Tibial artery (tissue), 4 donors: ENCODE measurements around the gene MLLT10.
A peak's percentile ranks its signal among the peaks of the same experiment; 100 is the strongest.

ENCODE experiments used
- DNase-seq, 2 donors: peaks; one replicate each; pipeline ENCODE4 v3.0.0-alpha.2; 2019
- H3K27ac ChIP-seq, 2 donors: fragments of 200-600 bp; sonication (generic) in 1 of 2; 1 replicate in 1 of 2; 2 replicates in 1 of 2; pipeline ENCODE4 v1.5.1; 2018 to 2019; ENCODE audit warnings: mild to moderate bottlenecking in 1 of 2
- H3K27me3 ChIP-seq, 2 donors: fragments of 200-600 bp; sonication (generic) in 1 of 2; one replicate each; pipeline versions ENCODE4 v1.5.1 to v1.6.0; 2016 to 2019
- H3K36me3 ChIP-seq, 3 donors: fragments of 200-600 bp; sonication (generic) in 2 of 3; one replicate each; pipeline ENCODE4 v1.5.1; 2016 to 2019; ENCODE audit warnings: mild to moderate bottlenecking in 2 of 3
- H3K4me1 ChIP-seq, 4 donors: fragments of 200-600 bp; sonication (generic) in 2 of 4; 1 replicate in 3 of 4; 2 replicates in 1 of 4; pipeline ENCODE4 v1.5.1; 2016 to 2019
- H3K4me3 ChIP-seq, 2 donors: fragments of 200-600 bp; sonication (generic) in 1 of 2; 1 replicate in 1 of 2; 2 replicates in 1 of 2; pipeline ENCODE4 v1.5.1; 2018 to 2019; ENCODE audit warnings: mild to moderate bottlenecking in 2 of 2
- H3K9me3 ChIP-seq, 3 donors: fragments of 200-600 bp; sonication (generic) in 1 of 3; one replicate each; pipeline ENCODE4 v1.5.1; 2016 to 2019
- intact Hi-C: fragments of 100-400 bp; cut with DNase I; formaldehyde crosslinking; loops from one replicate; pipeline ENCODE4 v1.15.0; 2023; ENCODE audit warnings: low total_unique reads
- TF ChIP-seq, protein P1 (sequence below), 2 experiments: fragments of 200-600 bp in 1 of 2; fragments of 450-650 bp in 1 of 2; IDR thresholded peaks; one replicate each; pipeline ENCODE4 v1.5.1; 2017 to 2019; ENCODE audit warnings: antibody characterized with exemption in 2 of 2, mild to moderate bottlenecking in 1 of 2, moderate library complexity in 1 of 2

MLLT10 gene

DNA sequence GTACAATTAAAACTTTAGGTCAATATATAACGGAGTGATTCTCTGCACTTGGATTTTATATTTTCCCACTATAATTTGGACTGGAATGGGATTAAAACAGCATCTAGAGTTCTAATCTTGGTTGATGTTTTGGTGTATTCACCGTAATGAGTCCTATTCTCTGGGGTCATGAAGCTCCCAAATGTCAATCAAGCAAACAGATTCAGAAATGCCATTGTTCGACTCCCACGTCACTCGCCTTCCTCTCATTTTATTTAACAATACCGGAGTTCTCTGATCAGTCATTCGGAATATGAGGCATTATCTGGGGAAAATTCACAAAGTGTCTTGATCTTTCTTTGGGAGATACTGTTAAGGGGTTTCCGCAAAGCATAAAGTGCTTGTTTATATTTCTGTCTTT, 35.0 kb upstream of the MLLT10 start:
- no peak overlapping the region for H3K27ac ChIP-seq
- intact Hi-C loops = loop anchor here (10.0 kb wide), 3 partner anchors 204 to 1496 kb away; partner anchors contain the start of gene DNAJC1
- H3K27me3 ChIP-seq = peaks cover 0 to 37% of the 10 kb centered on the region in 2 donors
- H3K9me3 ChIP-seq = no peaks in the 10 kb centered on the region
- TF ChIP-seq, protein P1, sequence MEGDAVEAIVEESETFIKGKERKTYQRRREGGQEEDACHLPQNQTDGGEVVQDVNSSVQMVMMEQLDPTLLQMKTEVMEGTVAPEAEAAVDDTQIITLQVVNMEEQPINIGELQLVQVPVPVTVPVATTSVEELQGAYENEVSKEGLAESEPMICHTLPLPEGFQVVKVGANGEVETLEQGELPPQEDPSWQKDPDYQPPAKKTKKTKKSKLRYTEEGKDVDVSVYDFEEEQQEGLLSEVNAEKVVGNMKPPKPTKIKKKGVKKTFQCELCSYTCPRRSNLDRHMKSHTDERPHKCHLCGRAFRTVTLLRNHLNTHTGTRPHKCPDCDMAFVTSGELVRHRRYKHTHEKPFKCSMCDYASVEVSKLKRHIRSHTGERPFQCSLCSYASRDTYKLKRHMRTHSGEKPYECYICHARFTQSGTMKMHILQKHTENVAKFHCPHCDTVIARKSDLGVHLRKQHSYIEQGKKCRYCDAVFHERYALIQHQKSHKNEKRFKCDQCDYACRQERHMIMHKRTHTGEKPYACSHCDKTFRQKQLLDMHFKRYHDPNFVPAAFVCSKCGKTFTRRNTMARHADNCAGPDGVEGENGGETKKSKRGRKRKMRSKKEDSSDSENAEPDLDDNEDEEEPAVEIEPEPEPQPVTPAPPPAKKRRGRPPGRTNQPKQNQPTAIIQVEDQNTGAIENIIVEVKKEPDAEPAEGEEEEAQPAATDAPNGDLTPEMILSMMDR (IDR thresholded peaks at IDR 0.05) = no peak
- H3K4me3 ChIP-seq = no peak overlapping the region
- no peak for DNase-seq
- H3K4me1 ChIP-seq = peaks cover 0 to 35% (median 31%) of the 10 kb centered on the region in 4 donors
- no peaks in the 10 kb centered on the region for H3K36me3 ChIP-seq

GRCh38 chr10:21499701-21500577, 34.1 kb upstream of the MLLT10 start:
- peaks cover 0 to 28% of the 10 kb centered on the region in 2 donors for H3K27me3 ChIP-seq
- peaks cover 0 to 26% (median 21%) of the 10 kb centered on the region in 4 donors for H3K4me1 ChIP-seq
- no peaks in the 10 kb centered on the region for H3K9me3 ChIP-seq
- no peaks in the 10 kb centered on the region for H3K36me3 ChIP-seq
- intact Hi-C loops = loop anchor here (10.0 kb wide), 3 partner anchors 205 to 1495 kb away; partner anchors contain the start of gene DNAJC1
- peak overlapping the region; percentile 15 to 38 for H3K4me3 ChIP-seq
- no peak overlapping the region for H3K27ac ChIP-seq
- no peak for DNase-seq
- TF ChIP-seq, protein P1 (IDR thresholded peaks at IDR 0.05) = no peak

DNA sequence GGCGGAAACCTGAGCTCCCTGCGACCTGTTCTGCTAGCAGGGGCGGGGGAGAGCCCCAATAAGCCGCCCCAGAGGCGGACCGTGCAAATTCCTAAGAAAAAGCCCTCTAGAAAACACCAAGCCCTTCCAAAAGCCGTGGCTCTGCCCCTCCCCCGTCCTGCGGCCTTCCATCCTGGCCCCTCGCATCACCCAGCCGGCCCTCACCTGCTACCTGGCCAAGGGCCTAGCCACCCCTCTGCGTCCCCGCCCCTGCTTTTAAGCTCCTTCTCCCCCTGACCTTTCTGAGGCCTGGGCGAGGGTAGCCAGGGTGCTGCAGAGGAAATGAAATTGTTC, 33.5 kb upstream of the MLLT10 start:
- TF ChIP-seq, protein P1 (IDR thresholded peaks at IDR 0.05) = no peak
- Histone ChIP-seq H3K4me1 (peaks cover 0 to 22% (median 16%) of the 10 kb centered on the region in 4 donors), H3K27ac (no peak overlapping the region), H3K36me3 (no peaks in the 10 kb centered on the region), H3K27me3 (peaks cover 0 to 28% of the 10 kb centered on the region in 2 donors), H3K4me3 (peak overlapping the region; percentile 15 to 38), H3K9me3 (no peaks in the 10 kb centered on the region)
- intact Hi-C loops = no loop called here
- DNase-seq = no peak

GRCh38 chr10:21501091-21501490, 32.9 kb upstream of the MLLT10 start:
- no peak for DNase-seq
- Histone ChIP-seq H3K4me3 (no peak overlapping the region), H3K27me3 (peaks cover 0 to 28% of the 10 kb centered on the region in 2 donors), H3K36me3 (no peaks in the 10 kb centered on the region), H3K4me1 (peaks cover 0 to 16% (median 14%) of the 10 kb centered on the region in 4 donors), H3K9me3 (no peaks in the 10 kb centered on the region), H3K27ac (no peak overlapping the region)
- intact Hi-C loops = no loop called here
- TF ChIP-seq, protein P1 (IDR thresholded peaks at IDR 0.05) = no peak

DNA sequence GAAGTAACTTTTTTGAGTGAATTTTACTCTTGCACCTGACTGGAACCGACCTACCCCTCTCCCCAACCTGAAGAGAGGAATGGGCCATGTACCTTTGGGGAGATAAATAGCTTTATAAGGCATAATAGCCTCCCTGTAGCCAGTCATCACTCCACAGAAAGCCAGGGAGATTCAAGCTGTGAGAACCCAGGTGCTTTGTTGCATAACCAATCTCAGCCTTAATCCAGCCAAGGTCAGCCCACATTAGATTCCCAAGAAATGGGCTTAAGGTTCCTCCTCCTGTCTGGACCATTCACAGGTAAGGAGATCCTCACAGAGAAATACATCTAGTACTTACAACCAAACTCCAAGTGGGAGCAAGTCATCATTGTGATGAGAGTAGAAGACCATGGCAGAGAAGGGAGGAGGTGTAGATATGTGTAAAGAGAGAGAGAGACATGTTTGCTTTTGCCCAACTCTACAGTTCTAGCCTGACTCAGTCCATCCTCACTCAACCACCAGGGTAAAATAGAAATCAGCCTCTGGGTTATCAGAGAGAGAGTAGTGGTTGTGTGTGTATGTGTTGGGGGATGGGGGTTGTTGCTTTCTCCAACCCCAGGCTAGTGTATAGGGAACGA, 32.2 kb upstream of the MLLT10 start:
- Histone ChIP-seq H3K4me3 (no peak overlapping the region), H3K36me3 (no peaks in the 10 kb centered on the region), H3K27ac (no peak overlapping the region), H3K4me1 (peaks cover 0 to 9% (median 7%) of the 10 kb centered on the region in 4 donors), H3K9me3 (no peaks in the 10 kb centered on the region), H3K27me3 (peaks cover 0 to 28% of the 10 kb centered on the region in 2 donors)
- no peak for DNase-seq
- intact Hi-C loops = no loop called here
- TF ChIP-seq, protein P1 (IDR thresholded peaks at IDR 0.05) = no peak
